HepG2 (cell line): ENCODE measurements around the gene PRPF18. TPM values are rescaled to one million over a fixed set of nuclear protein-coding genes. Genes with fewer than 3 reads are reported as not detected.

ENCODE experiments used
- ATAC-seq: fragments of 200-7000 bp; cut with Tn5 transposase; 3 replicates; pipeline ENCODE4 v1.9.1; 2020; ENCODE audit warnings: mild to moderate bottlenecking, moderate library complexity
- BruUV-seq: library from RNA; stranded (reverse); fragments of 400-500 nt; replicated peaks from 2 replicates; lab custom pipeline; 2021; lab: Mats Ljungman, UMichigan
- CTCF ChIA-PET: fragments of 300-600 bp; formaldehyde crosslinking; extraction: SDS; loops from one replicate; lab custom pipeline; 2021; ENCODE audit warnings: low total read pairs, inconsistent platforms, low intra/inter-chr PET ratio; lab: Yijun Ruan, JAX
- POLR2A ChIA-PET: fragments of 350-600 bp; sonication (Branson Sonifier 250); formaldehyde crosslinking; loops from one replicate; lab custom pipeline; 2020; ENCODE audit warnings: antibody characterized with exemption, inconsistent platforms; lab: Yijun Ruan, JAX
- DNase-seq: peaks from one replicate; pipeline ENCODE4 v3.0.0-alpha.2; 2015; ENCODE audit warnings: low spot score
- FAIRE-seq: peaks from 3 replicates; lab custom pipeline; 2011; peaks lifted over from hg19 to GRCh38; lab: Jason Lieb, UNC
- H2AFZ ChIP-seq: one replicate; pipeline ENCODE4 v1.6.1; 2011; ENCODE audit warnings: low read length, inconsistent platforms
- H3K27ac ChIP-seq: fragments of 300-600 bp; 3 replicates; pipeline ENCODE4 v1.8.0; 2011; ENCODE audit warnings: mixed run types, mild to moderate bottlenecking, mixed read lengths, low read length, inconsistent platforms; ENCODE audit not compliant: insufficient read depth; ENCODE audit errors: extremely low read length
- H3K27me3 ChIP-seq, 2 experiments: fragments of 200-600 bp in 1 of 2; 2 replicates in 1 of 2; 3 replicates in 1 of 2; pipeline versions ENCODE4 v1.6.0 to v1.8.0; 2011; ENCODE audit warnings: low read length in 2 of 2, mild to moderate bottlenecking in 2 of 2, moderate library complexity in 2 of 2, inconsistent platforms in 1 of 2; ENCODE audit not compliant: insufficient read depth in 2 of 2, control insufficient read depth in 1 of 2
- H3K36me3 ChIP-seq, 2 experiments: fragments of 200-600 bp in 1 of 2; replicated peaks in 1 of 2; 2 replicates in 1 of 2; 3 replicates in 1 of 2; pipeline versions ENCODE4 v1.5.1 to v1.8.0; 2011; ENCODE audit warnings: low read length in 2 of 2, inconsistent platforms in 1 of 2; ENCODE audit not compliant: insufficient read depth in 2 of 2, control insufficient read depth in 1 of 2
- H3K4me1 ChIP-seq: 2 replicates; pipeline ENCODE4 v1.5.1; 2012; ENCODE audit warnings: low read length, inconsistent platforms; ENCODE audit not compliant: insufficient read depth
- H3K4me2 ChIP-seq: 2 replicates; pipeline ENCODE4 v1.6.0; 2011; ENCODE audit warnings: low read depth, low read length, inconsistent platforms
- H3K4me3 ChIP-seq, 3 experiments: fragments of 200-600 bp in 1 of 3; sonication (generic), shearing (Covaris generic) in 1 of 3; replicated peaks in 1 of 3; 2 replicates each; pipeline ENCODE4 v1.5.1; 2011 to 2016; ENCODE audit warnings: low read length in 3 of 3, inconsistent platforms in 2 of 3, low read depth in 2 of 3, mild to moderate bottlenecking in 2 of 3, control low read depth in 1 of 3, mixed read lengths in 1 of 3; ENCODE audit not compliant: insufficient read depth in 1 of 3
- H3K79me2 ChIP-seq: one replicate; pipeline ENCODE4 v1.6.1; 2011; ENCODE audit warnings: low read length, inconsistent platforms; ENCODE audit not compliant: insufficient read depth
- H3K9ac ChIP-seq: 2 replicates; pipeline ENCODE4 v1.6.0; 2011; ENCODE audit warnings: mild to moderate bottlenecking, low read depth, low read length, inconsistent platforms; ENCODE audit not compliant: insufficient read depth
- H3K9me3 ChIP-seq: 2 replicates; pipeline ENCODE4 v1.5.1; 2012; ENCODE audit warnings: mild to moderate bottlenecking, low read length
- H4K20me1 ChIP-seq: 2 replicates; pipeline ENCODE4 v1.6.0; 2011; ENCODE audit warnings: inconsistent platforms, mild to moderate bottlenecking, low read length, moderate library complexity; ENCODE audit not compliant: insufficient read depth
- AGO2 ChIP-seq: fragments of 200-400 bp; formaldehyde crosslinking; optimal IDR thresholded peaks from 2 replicates; pipeline ENCODE3; 2017; ENCODE audit warnings: mild to moderate bottlenecking, low read depth, low read length, moderate library complexity
- DRAP1 ChIP-seq: IDR thresholded peaks from 2 replicates; pipeline ENCODE4 v1.6.1; 2016; ENCODE audit warnings: missing genetic modification reagents, missing compliant biosample characterization
- NPAS2 ChIP-seq: sonication (generic); formaldehyde crosslinking; IDR thresholded peaks from 2 replicates; pipeline ENCODE4 v1.8.0; 2022; ENCODE audit warnings: mild to moderate bottlenecking, missing genetic modification reagents, borderline replicate concordance
- PTBP1 ChIP-seq: fragments of 200-400 bp; formaldehyde crosslinking; IDR thresholded peaks from 2 replicates; pipeline ENCODE4 v1.6.1; 2018; ENCODE audit warnings: low read length, low read depth; ENCODE audit not compliant: poor library complexity, severe bottlenecking
- ZUFSP ChIP-seq: sonication (generic); formaldehyde crosslinking; IDR thresholded peaks from 2 replicates; pipeline ENCODE4 v1.9.0; 2021; ENCODE audit warnings: missing genetic modification reagents, mild to moderate bottlenecking, borderline replicate concordance
- WGBS: methylation state at CpG from one replicate; pipeline ENCODE4 v1.1.6; 2017; ENCODE audit warnings: low lambda C conversion rate; 5-methylcytosine and 5-hydroxymethylcytosine counted together
- in situ Hi-C: cut with HindIII; loops from 2 replicates; pipeline ENCODE4 v1.10.0; 2017; ENCODE audit warnings: low pct_unique_long_range_greater_than_20kb; ENCODE audit not compliant: extremely low pct_ligation_motif_present
- intact Hi-C: fragments of 100-400 bp; cut with micrococcal nuclease; formaldehyde crosslinking; loops from one replicate; pipeline ENCODE4 v1.10.0; 2022; ENCODE audit not compliant: unreplicated experiment
- polyA plus RNA-seq, 8 experiments: library from polyadenylated mRNA; depleted of rRNA in 3 of 8; stranded (reverse) in 7 of 8; unstranded in 1 of 8; fragments of >200 nt; fragmentation: Illumina TruSeq in 4 of 8; extraction: Trizol in 4 of 8; gene quantifications; 2 replicates each; pipeline versions ENCODE4 v1.2.1 to v1.2.3, GENCODE V29; 2011 to 2016; ENCODE audit warnings: low read depth in 4 of 8, missing spikeins in 1 of 8, mixed read lengths in 1 of 8; ENCODE audit not compliant: insufficient read depth in 1 of 8
- total RNA-seq, 5 experiments: library from RNA; depleted of rRNA; stranded (reverse); fragments of >200 nt; fragmentation: Illumina TruSeq; extraction: Trizol; gene quantifications; 2 replicates each; pipeline ENCODE4 v1.2.3, GENCODE V29; 2016; ENCODE audit warnings: low read depth in 1 of 5

PRPF18 gene
- total and polyA plus RNA-seq, 2 of the 13 experiments (the other 11 are each of a cell fraction or from before 2014, with no cell fraction given): 6.1 to 17.2 TPM

- CTCF ChIA-PET: no interaction called here
- intact Hi-C loops (no loop called here), in situ Hi-C loops (loop anchor here (5.0 kb wide), 1 partner anchor 121 kb away; no protein-coding TSS in a partner anchor)
- no peak overlapping the region for H3K27ac ChIP-seq
- no peak for TF ChIP-seq NPAS2 (CRISPR knock-in tag)
- peak; percentile 36 for TF ChIP-seq AGO2
- no peak for TF ChIP-seq PTBP1
- TF ChIP-seq ZUFSP (CRISPR knock-in tag): no peak
- no peak for TF ChIP-seq DRAP1
- POLR2A ChIA-PET: no interaction called here
- 98% methylated on average over 55 of the region's 68 CpGs for WGBS
- no peak overlapping the region for H3K9ac ChIP-seq
- no peaks in the 10 kb centered on the region for H3K36me3 ChIP-seq
- H3K4me2 ChIP-seq: no peak overlapping the region
- no peak for FAIRE-seq
- no peaks in the 10 kb centered on the region for H4K20me1 ChIP-seq
- H3K4me1 ChIP-seq: no peaks in the 10 kb centered on the region
- no peaks in the 10 kb centered on the region for H3K9me3 ChIP-seq
- no peak overlapping the region for H3K4me3 ChIP-seq
- no TSS peak for BruUV-seq
- ATAC-seq: no peak
- H3K79me2 ChIP-seq: no peaks in the 10 kb centered on the region
- H3K27me3 ChIP-seq: no peaks in the 10 kb centered on the region
- no peak overlapping the region for H2AFZ ChIP-seq
- no peak for DNase-seq
Observed at GRCh38 chr10:13656337-13657100, 69.8 kb downstream of the PRPF18 start.
